Neuronal stem cell (in vitro differentiated cells): Measurements from ENCODE around the gene C1QA.

Source experiments
- DNase-seq: peaks from one replicate; pipeline ENCODE4 v3.0.0-alpha.2; 2013; ENCODE audit warnings: low spot score
- H2AFZ ChIP-seq: one replicate; pipeline ENCODE4 v1.6.1; 2013; ENCODE audit warnings: mild to moderate bottlenecking, low read length, inconsistent platforms
- H2AK5ac ChIP-seq: 2 replicates; pipeline ENCODE4 v1.6.1; 2013; ENCODE audit warnings: low read depth, mild to moderate bottlenecking, inconsistent platforms, low read length, moderate library complexity, mixed read lengths
- H2BK120ac ChIP-seq: 2 replicates; pipeline ENCODE4 v1.6.1; 2013; ENCODE audit warnings: low read depth, mild to moderate bottlenecking, inconsistent platforms, low read length, moderate library complexity, mixed read lengths
- H2BK12ac ChIP-seq: one replicate; pipeline ENCODE4 v1.6.1; 2013; ENCODE audit warnings: low read length, inconsistent platforms
- H2BK15ac ChIP-seq: 2 replicates; pipeline ENCODE4 v1.6.1; 2013; ENCODE audit warnings: mild to moderate bottlenecking, low read length, inconsistent platforms, mixed read lengths
- H2BK5ac ChIP-seq: one replicate; pipeline ENCODE4 v1.6.1; 2013; ENCODE audit warnings: inconsistent platforms, mild to moderate bottlenecking, low read length, moderate library complexity
- H3K14ac ChIP-seq: one replicate; pipeline ENCODE4 v1.6.1; 2013; ENCODE audit warnings: low read length, inconsistent platforms
- H3K18ac ChIP-seq: 2 replicates; pipeline ENCODE4 v1.6.1; 2013; ENCODE audit warnings: low read length, inconsistent platforms
- H3K23ac ChIP-seq: 2 replicates; pipeline ENCODE4 v1.6.1; 2013; ENCODE audit warnings: low read depth, mild to moderate bottlenecking, mixed read lengths, low read length, inconsistent platforms; ENCODE audit not compliant: poor library complexity
- H3K27ac ChIP-seq: replicated peaks from 3 replicates; pipeline ENCODE4 v1.5.1; 2013; ENCODE audit warnings: low read length, inconsistent platforms
- H3K27me3 ChIP-seq, 3 experiments: 2 replicates each; pipeline ENCODE4 v1.6.1; 2013; ENCODE audit warnings: low read length in 3 of 3, mild to moderate bottlenecking in 2 of 3, inconsistent platforms in 1 of 3, low read depth in 1 of 3, mixed read lengths in 1 of 3, moderate library complexity in 1 of 3; ENCODE audit not compliant: control insufficient read depth in 3 of 3, insufficient read depth in 3 of 3
- H3K36me3 ChIP-seq, 2 donors: replicated peaks in 1 of 2; 2 replicates each; pipeline ENCODE4 v1.6.1; 2013; ENCODE audit warnings: low read length in 2 of 2; ENCODE audit not compliant: control insufficient read depth in 2 of 2, insufficient read depth in 2 of 2
- H3K4ac ChIP-seq: 2 replicates; pipeline ENCODE4 v1.6.1; 2013; ENCODE audit warnings: inconsistent platforms, mild to moderate bottlenecking, low read length, moderate library complexity
- H3K4me1 ChIP-seq, 2 donors: 1 replicate in 1 of 2; 2 replicates in 1 of 2; pipeline ENCODE4 v1.6.1; 2013; ENCODE audit warnings: low read length in 2 of 2, low read depth in 1 of 2; ENCODE audit not compliant: control insufficient read depth in 2 of 2, insufficient read depth in 1 of 2
- H3K4me2 ChIP-seq: one replicate; pipeline ENCODE4 v1.6.1; 2013; ENCODE audit warnings: mild to moderate bottlenecking, low read length, inconsistent platforms; ENCODE audit not compliant: insufficient read depth, poor library complexity, severe bottlenecking
- H3K4me3 ChIP-seq, 2 donors: 2 replicates each; pipeline ENCODE4 v1.5.1; 2013; ENCODE audit warnings: low read length in 2 of 2, mild to moderate bottlenecking in 2 of 2, inconsistent platforms in 1 of 2, moderate library complexity in 1 of 2
- H3K79me1 ChIP-seq: one replicate; pipeline ENCODE4 v1.6.1; 2013; ENCODE audit warnings: low read depth, mild to moderate bottlenecking, inconsistent platforms, low read length, moderate library complexity
- H3K9ac ChIP-seq: one replicate; pipeline ENCODE4 v1.6.1; 2013; ENCODE audit warnings: mild to moderate bottlenecking, low read depth, low read length, inconsistent platforms; ENCODE audit not compliant: poor library complexity
- H3K9me3 ChIP-seq, 2 donors: replicated peaks in 1 of 2; 2 replicates each; pipeline versions ENCODE3 to v1.6.1; 2013; ENCODE audit warnings: low read length in 2 of 2, mild to moderate bottlenecking in 2 of 2, inconsistent platforms in 1 of 2, low read depth in 1 of 2, mixed read lengths in 1 of 2, moderate library complexity in 1 of 2; ENCODE audit not compliant: control insufficient read depth in 2 of 2, insufficient read depth in 1 of 2
- H4K8ac ChIP-seq: one replicate; pipeline ENCODE4 v1.6.1; 2013; ENCODE audit warnings: low read depth, mild to moderate bottlenecking, inconsistent platforms, low read length, moderate library complexity
- H4K91ac ChIP-seq: one replicate; pipeline ENCODE4 v1.6.1; 2013; ENCODE audit warnings: low read length, low read depth, mild to moderate bottlenecking, inconsistent platforms; ENCODE audit not compliant: poor library complexity
- WGBS, 2 donors: extraction: QIAGEN DNeasy Blood & Tissue Kit; methylation state at CpG; one replicate each; pipeline ENCODE4 v1.1.7; 2013; ENCODE audit warnings: missing lambda C conversion rate in 2 of 2, mixed read lengths in 1 of 2; ENCODE audit not compliant: insufficient read length in 2 of 2, insufficient replicate concordance in 1 of 2; ENCODE audit errors: extremely low coverage in 2 of 2; 5-methylcytosine and 5-hydroxymethylcytosine counted together

C1QA gene

DNA sequence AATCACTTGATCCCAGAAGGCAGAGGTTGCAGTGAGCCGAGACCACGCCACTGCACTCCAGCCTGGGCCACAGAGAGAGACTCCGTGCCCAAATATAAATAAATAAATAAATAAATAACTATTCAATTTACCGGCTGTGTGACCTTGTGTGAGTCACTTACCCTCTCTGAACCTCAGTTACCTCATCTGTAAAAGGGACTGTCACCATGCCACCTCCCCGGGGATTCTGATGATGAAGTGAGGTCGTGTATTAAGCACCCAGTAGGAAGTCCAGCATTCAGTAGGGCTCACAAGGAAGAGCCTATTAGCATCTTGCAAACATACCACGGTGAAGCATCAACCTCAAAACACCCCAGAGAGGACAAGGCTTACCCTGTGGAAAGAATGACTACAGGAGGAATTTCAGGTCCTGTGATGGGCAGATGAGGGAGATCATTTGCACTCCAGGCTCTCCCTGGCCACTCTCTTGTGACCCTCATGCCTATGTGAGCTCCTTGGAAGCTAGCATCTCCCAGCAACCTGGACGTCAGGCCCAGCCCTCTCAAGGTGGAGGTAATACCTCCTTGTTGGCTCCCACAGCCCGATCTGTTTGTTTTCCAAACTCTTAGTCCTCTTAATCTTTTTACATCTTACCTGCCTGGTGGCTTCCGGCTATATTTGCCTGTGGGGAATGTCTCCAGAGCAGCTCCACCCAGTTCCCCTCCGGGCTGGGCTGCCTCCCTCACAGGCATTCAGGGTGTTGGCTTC, 7.6 kb upstream of the C1QA start:
- Histone ChIP-seq H2AK5ac (no peak overlapping the region), H3K23ac (no peak overlapping the region), H3K4ac (no peak overlapping the region), H3K27ac (no peak overlapping the region), H2BK12ac (no peak overlapping the region), H3K4me3 (no peak overlapping the region), H3K14ac (no peak overlapping the region), H3K4me2 (no peak overlapping the region), H3K18ac (no peak overlapping the region), H2BK15ac (no peak overlapping the region), H3K4me1 (peaks cover 2 to 10% of the 10 kb centered on the region in 2 donors), H3K9ac (no peak overlapping the region), H2BK120ac (no peak overlapping the region), H3K79me1 (no peaks in the 10 kb centered on the region), H4K8ac (no peak overlapping the region), H3K36me3 (no peaks in the 10 kb centered on the region), H3K9me3 (no peaks in the 10 kb centered on the region), H2BK5ac (no peak overlapping the region), H4K91ac (no peak overlapping the region), H2AFZ (no peak overlapping the region), H3K27me3 (peaks cover 0 to 49% (median 0%) of the 10 kb centered on the region in 3 experiments)
- DNase-seq = no peak
- no CpG with 5 or more reads among the region's 11 CpGs for WGBS, 2 donors

GRCh38 chr1:22629886-22630285, 6.5 kb upstream of the C1QA start:
- H3K4me3 ChIP-seq = no peak overlapping the region
- H2BK12ac ChIP-seq = no peak overlapping the region
- WGBS, 2 donors = no CpG with 5 or more reads among the region's 2 CpGs
- H3K9me3 ChIP-seq = no peaks in the 10 kb centered on the region
- DNase-seq = no peak
- H2AK5ac ChIP-seq = no peak overlapping the region
- H2AFZ ChIP-seq = peak overlapping the region; percentile 48
- H3K4me2 ChIP-seq = no peak overlapping the region
- no peak overlapping the region for H3K4ac ChIP-seq
- H3K9ac ChIP-seq = no peak overlapping the region
- H2BK5ac ChIP-seq = no peak overlapping the region
- no peaks in the 10 kb centered on the region for H3K36me3 ChIP-seq
- H2BK120ac ChIP-seq = no peak overlapping the region
- peaks cover 2 to 10% of the 10 kb centered on the region in 2 donors for H3K4me1 ChIP-seq
- no peak overlapping the region for H4K91ac ChIP-seq
- peaks cover 0 to 44% (median 0%) of the 10 kb centered on the region in 3 experiments for H3K27me3 ChIP-seq
- H3K14ac ChIP-seq = no peak overlapping the region
- no peak overlapping the region for H3K27ac ChIP-seq
- no peak overlapping the region for H4K8ac ChIP-seq
- no peak overlapping the region for H3K18ac ChIP-seq
- H3K79me1 ChIP-seq = no peaks in the 10 kb centered on the region
- H2BK15ac ChIP-seq = no peak overlapping the region
- no peak overlapping the region for H3K23ac ChIP-seq

- Histone ChIP-seq H3K79me1 (no peaks in the 10 kb centered on the region), H2BK15ac (no peak overlapping the region), H3K4me1 (peaks cover 2 to 10% of the 10 kb centered on the region in 2 donors), H2BK120ac (no peak overlapping the region), H3K4ac (no peak overlapping the region), H4K91ac (no peak overlapping the region), H2AFZ (no peak overlapping the region), H3K18ac (no peak overlapping the region), H2BK12ac (no peak overlapping the region), H3K9ac (no peak overlapping the region), H3K27me3 (peaks cover 0 to 13% (median 0%) of the 10 kb centered on the region in 3 experiments), H3K23ac (no peak overlapping the region), H3K14ac (no peak overlapping the region), H3K27ac (no peak overlapping the region), H2AK5ac (no peak overlapping the region), H3K36me3 (no peaks in the 10 kb centered on the region), H3K4me3 (no peak overlapping the region), H3K4me2 (no peak overlapping the region), H4K8ac (no peak overlapping the region), H3K9me3 (no peaks in the 10 kb centered on the region), H2BK5ac (no peak overlapping the region)
- WGBS, 2 donors = no CpG with 5 or more reads among the region's 10 CpGs
- DNase-seq = no peak
These were observed 2.5 kb upstream of the C1QA start for GRCh38 chr1:22633697-22634463.

- no CpG with 5 or more reads among the region's 7 CpGs for WGBS, 2 donors
- Histone ChIP-seq H3K9me3 (no peaks in the 10 kb centered on the region), H3K27me3 (peaks cover 0 to 10% (median 0%) of the 10 kb centered on the region in 3 experiments), H3K79me1 (no peaks in the 10 kb centered on the region), H3K4me1 (peaks cover 0 to 3% of the 10 kb centered on the region in 2 donors), H2AFZ (no peak overlapping the region), H2BK5ac (no peak overlapping the region), H3K27ac (no peak overlapping the region), H3K18ac (no peak overlapping the region), H3K4ac (no peak overlapping the region), H3K4me3 (no peak overlapping the region), H3K14ac (no peak overlapping the region), H4K8ac (no peak overlapping the region), H4K91ac (no peak overlapping the region), H2BK15ac (no peak overlapping the region), H3K9ac (no peak overlapping the region), H2BK12ac (no peak overlapping the region), H3K23ac (no peak overlapping the region), H3K4me2 (no peak overlapping the region), H2AK5ac (peak overlapping the region; percentile 39), H3K36me3 (no peaks in the 10 kb centered on the region), H2BK120ac (no peak overlapping the region)
- DNase-seq = no peak
These were observed 992 bp upstream of the C1QA start for GRCh38 chr1:22635436-22635835.
